Measurements from ENCODE around the gene SYT3.
A peak's percentile ranks its signal among the peaks of the same experiment; 100 is the strongest.

Gene SYT3

DNA sequence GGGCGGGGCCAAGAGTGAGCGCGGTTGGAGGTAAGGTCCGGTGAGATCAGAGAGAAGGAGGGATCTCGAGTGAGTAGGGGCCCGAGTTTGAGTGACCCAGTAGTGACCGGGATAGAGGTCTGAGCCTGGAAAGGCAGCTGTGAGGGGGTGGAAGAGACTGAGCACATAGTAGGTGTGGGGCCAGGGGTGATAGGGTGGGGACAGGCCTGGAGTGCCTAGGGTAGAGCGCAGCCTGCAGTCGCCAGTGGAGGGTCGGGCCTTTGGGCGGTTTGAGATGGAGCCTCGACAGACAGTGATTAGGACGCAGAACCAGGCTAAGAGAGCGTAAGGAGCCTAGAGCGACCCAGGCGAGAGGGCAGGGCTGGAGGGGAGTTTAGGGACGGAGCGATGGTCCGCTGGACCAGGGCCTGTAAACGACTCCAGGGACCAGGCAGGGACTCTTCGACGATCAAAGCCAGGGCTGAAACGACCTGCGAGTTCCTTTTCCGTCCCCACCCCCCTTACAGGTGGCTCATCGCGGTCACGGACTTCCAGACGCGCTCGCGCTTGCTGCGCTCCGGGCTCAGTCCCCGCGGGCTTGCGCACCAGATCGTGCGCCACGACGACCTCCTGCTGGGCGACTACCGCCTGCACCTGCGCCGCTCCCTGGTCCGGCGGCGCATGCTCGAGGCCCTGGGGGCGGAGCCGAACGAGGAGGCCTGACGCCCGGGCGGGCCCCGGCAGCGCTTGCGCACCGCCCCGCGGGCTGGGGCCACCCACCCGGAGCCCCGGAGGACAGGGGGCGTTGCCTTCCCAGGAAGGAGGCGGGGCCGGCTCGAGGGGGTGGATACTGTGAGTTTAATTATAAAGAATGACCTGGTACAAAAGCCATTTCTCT, 19.0 kb upstream of the SYT3 start (continued):
- TF ChIP-seq EGR2 (tag by site-specific recombination; IDR thresholded peaks at IDR 0.05; ENCODE audit: low read depth), result no peak; the same call in 1 of the 2 replicates
- peak; percentile 83 for TF ChIP-seq ZEB2 (tag by site-specific recombination; IDR thresholded peaks at IDR 0.05)
- peak; percentile 68; the same call in 1 of the 2 replicates for TF ChIP-seq ZNF121 (tag by site-specific recombination; IDR thresholded peaks at IDR 0.05)
- TF ChIP-seq KLF16 (tag by site-specific recombination; IDR thresholded peaks at IDR 0.05), result peak; percentile 81; the same call in 1 of the 2 replicates
- no peak for TF ChIP-seq ATF2 (tag by site-specific recombination; IDR thresholded peaks at IDR 0.05; ENCODE audit: low read depth)
- peak; percentile 13 for TF ChIP-seq ZNF10 (tag by site-specific recombination; IDR thresholded peaks at IDR 0.05)
- no peak for TF ChIP-seq ZNF174 (tag by site-specific recombination; IDR thresholded peaks at IDR 0.05)
- TF ChIP-seq ZNF473 (tag by site-specific recombination; IDR thresholded peaks at IDR 0.05), result no peak
- TF ChIP-seq ZNF777 (tag by site-specific recombination; IDR thresholded peaks at IDR 0.05; ENCODE audit: borderline replicate concordance), result 0 out of 2 replicates have a peak, but pooled peaks have one; percentile 82
- TF ChIP-seq HOXA7 (CRISPR knock-in tag; IDR thresholded peaks at IDR 0.05; ENCODE audit: borderline replicate concordance), result no peak
- no peak for TF ChIP-seq ZNF416 (tag by site-specific recombination; IDR thresholded peaks at IDR 0.05)
- TF ChIP-seq ZNF513 (tag by site-specific recombination; IDR thresholded peaks at IDR 0.05), result no peak
- no peak for TF ChIP-seq ZNF585B (tag by site-specific recombination; IDR thresholded peaks at IDR 0.05)
- TF ChIP-seq ZNF302 (tag by site-specific recombination; IDR thresholded peaks at IDR 0.05; ENCODE audit: low read depth), result no peak; the same call in 1 of the 2 replicates
- no peak for TF ChIP-seq ZNF626 (tag by site-specific recombination; IDR thresholded peaks at IDR 0.05)
- TF ChIP-seq ZNF214 (tag by site-specific recombination; IDR thresholded peaks at IDR 0.05; ENCODE audit: borderline replicate concordance), result no peak
- no peak for TF ChIP-seq ZNF530 (tag by site-specific recombination; IDR thresholded peaks at IDR 0.05; ENCODE audit: low read depth)
- TF ChIP-seq PRDM2 (tag by site-specific recombination; IDR thresholded peaks at IDR 0.05; ENCODE audit: borderline replicate concordance), result peak; percentile 91; the same call in 1 of the 2 replicates
- TF ChIP-seq ZNF701 (tag by site-specific recombination; IDR thresholded peaks at IDR 0.05), result no peak
- TF ChIP-seq ZNF239 (tag by site-specific recombination; IDR thresholded peaks at IDR 0.05), result peak; percentile 59
- TF ChIP-seq ZNF132 (tag by site-specific recombination; IDR thresholded peaks at IDR 0.05; ENCODE audit: borderline replicate concordance), result no peak
- TF ChIP-seq HIC1 (tag by site-specific recombination; IDR thresholded peaks at IDR 0.05), result 0 out of 2 replicates have a peak, but pooled peaks have one; percentile 38
- TF ChIP-seq ZNF23 (tag by site-specific recombination; IDR thresholded peaks at IDR 0.05; ENCODE audit: borderline replicate concordance), result no peak
- TF ChIP-seq ZNF2 (tag by site-specific recombination; IDR thresholded peaks at IDR 0.05), result peak; percentile 78
- no peak for TF ChIP-seq ZNF311 (tag by site-specific recombination; IDR thresholded peaks at IDR 0.05; ENCODE audit: borderline replicate concordance)
- peak; percentile 70; the same call in 1 of the 2 replicates for TF ChIP-seq ZNF169 (tag by site-specific recombination; IDR thresholded peaks at IDR 0.05)
- TF ChIP-seq RBAK (tag by site-specific recombination; IDR thresholded peaks at IDR 0.05), result peak; percentile 64; the same call in 1 of the 2 replicates
- TF ChIP-seq ZNF138 (tag by site-specific recombination; IDR thresholded peaks at IDR 0.05; ENCODE audit: borderline replicate concordance), result no peak

Measured in HEK293 (cell line).